GM20000 (cell line): ENCODE data around the gene ITGA1.

Source experiments
- DNase-seq: peaks from one replicate; pipeline ENCODE4 v3.0.0; 2012; ENCODE audit warnings: low spot score
- CTCF ChIP-seq: IDR thresholded peaks from 2 replicates; pipeline ENCODE4 v1.5.1; 2012; ENCODE audit warnings: mild to moderate bottlenecking, control low read depth; ENCODE audit errors: extremely low read depth, missing control alignments

Gene ITGA1

GRCh38 chr5:52906845-52907244 lies 119.1 kb downstream of the ITGA1 start:
- DNase-seq: no peak
- no peak for TF ChIP-seq CTCF

DNA sequence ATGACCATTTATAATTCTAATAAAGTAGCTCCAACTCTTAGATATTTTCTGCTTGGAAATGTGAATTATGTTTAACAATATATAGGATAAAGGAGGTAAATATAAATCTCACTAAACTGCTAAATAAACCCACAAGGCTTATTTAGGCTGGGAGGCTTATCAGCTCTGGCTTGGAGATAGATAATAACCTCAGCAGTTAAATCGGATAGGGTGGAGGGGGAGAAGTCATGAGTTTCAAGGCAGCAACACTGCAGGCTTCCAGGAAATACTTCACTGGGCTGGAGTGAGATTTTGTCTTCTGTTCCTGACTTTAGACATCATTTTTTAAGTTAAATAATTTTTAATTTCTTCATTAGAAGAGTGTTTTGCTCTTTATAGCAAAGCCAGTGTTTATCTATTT lies 121.5 kb downstream of the ITGA1 start:
- no peak for DNase-seq
- TF ChIP-seq CTCF: no peak

- TF ChIP-seq CTCF: no peak
- no peak for DNase-seq
Measured at GRCh38 chr5:52910071-52910470, 122.4 kb downstream of the ITGA1 start.

- TF ChIP-seq CTCF: peak; percentile 43
- DNase-seq: peak; percentile 62
Measured at GRCh38 chr5:52915176-52915875, 127.6 kb downstream of the ITGA1 start.

- DNase-seq: no peak
- no peak for TF ChIP-seq CTCF
Measured at GRCh38 chr5:52920929-52921328, 133.2 kb downstream of the ITGA1 start.

- DNase-seq: no peak
- no peak for TF ChIP-seq CTCF
Measured at GRCh38 chr5:52922384-52922783, 134.7 kb downstream of the ITGA1 start.

DNA sequence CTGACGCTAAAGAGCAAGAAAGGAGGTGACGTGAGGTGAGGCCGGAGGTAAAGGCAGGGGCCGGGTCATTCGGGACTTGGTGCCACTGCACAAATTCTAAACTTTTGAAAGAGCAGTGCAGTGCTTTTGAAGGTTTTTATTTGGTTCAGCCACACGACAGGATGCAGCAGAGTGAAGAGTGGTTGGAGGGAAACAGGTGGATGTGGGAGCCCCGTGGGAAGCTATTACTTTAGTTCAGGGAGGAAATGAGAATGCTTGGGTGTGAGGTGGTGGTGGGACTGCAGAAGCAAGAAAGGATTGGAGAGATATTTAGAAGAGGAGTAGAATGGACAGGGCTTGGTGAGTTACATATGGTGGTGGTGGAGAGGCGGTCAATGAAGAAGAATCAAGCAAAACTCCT lies 136.7 kb downstream of the ITGA1 start:
- TF ChIP-seq CTCF: no peak
- no peak for DNase-seq
